Erythroblast (primary cell): ENCODE measurements around the gene DGKI.

Source experiments
- DNase-seq, 2 experiments: peaks; one replicate each; lab custom pipeline; 2025; lab: John Stamatoyannopoulos, UW
- GATA1 ChIP-seq: IDR thresholded peaks from 2 replicates; pipeline ENCODE4 v1.6.1; 2011; ENCODE audit warnings: low read depth, mild to moderate bottlenecking, control low read depth, low read length, moderate library complexity
- POLR2A ChIP-seq: IDR thresholded peaks from 2 replicates; pipeline ENCODE4 v1.6.1; 2011; ENCODE audit warnings: mild to moderate bottlenecking, low read length

Gene DGKI

DNA sequence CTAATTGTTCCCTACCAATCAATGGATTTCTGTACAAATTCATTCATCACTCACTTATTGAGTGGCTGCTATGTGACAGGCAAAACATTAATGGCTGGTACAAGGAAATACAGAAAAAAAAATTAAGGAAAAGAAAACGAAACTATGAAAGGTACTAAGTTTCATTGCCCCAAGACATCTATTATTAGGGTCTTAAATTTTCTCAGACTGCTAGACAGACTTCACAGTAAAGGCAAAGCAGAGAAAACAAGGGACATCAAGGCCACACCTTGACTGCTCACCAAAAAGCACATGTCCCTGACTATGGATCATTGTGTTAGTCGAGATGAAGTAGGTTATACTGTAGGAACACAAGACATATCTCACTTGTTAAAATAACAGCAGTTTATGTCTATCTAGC is 36.5 kb downstream of the DGKI start:
- no peak for DNase-seq
- TF ChIP-seq POLR2A (no peak), GATA1 (no peak)

DNA sequence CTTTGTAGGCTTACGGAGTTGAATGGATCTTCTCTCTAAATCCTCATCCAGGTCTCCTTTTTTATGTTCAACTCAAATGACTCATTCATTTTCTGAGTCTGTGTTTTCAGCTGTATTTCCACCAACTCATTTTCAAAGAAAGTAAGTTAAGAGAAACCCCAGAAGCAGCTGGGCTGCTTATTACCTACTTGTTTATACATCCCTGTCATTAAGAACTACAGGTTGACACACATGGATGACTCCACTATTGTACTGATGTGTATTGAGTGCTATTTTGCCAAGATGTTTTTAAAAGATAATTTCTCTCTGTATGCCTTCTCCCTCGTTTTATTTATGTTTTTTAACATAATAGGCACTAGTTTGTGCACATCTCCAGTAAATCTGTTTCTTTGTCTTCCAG is 41.9 kb downstream of the DGKI start:
- DNase-seq, result no peak
- TF ChIP-seq GATA1 (no peak), POLR2A (no peak)

DNA sequence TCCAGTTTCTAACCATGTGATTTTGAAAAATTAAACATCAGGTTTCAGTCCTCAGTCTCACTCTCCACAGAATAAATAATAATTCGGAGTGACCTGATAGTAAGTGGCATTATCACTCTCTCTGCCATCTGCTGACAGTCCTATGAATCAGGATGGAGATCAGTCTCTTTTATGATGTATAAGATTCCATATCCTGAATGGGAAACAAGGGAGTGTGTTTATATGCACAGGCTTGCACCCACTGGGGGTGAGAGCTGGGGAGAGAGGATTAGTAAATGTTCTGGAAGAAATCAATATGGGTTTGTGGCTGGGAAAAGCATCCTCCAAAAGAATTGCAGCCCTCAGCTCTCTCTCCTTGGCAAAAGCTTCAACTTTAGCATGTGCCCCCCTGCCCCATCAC is 45.3 kb downstream of the DGKI start:
- TF ChIP-seq GATA1, result no peak
- no peak for TF ChIP-seq POLR2A

DNA sequence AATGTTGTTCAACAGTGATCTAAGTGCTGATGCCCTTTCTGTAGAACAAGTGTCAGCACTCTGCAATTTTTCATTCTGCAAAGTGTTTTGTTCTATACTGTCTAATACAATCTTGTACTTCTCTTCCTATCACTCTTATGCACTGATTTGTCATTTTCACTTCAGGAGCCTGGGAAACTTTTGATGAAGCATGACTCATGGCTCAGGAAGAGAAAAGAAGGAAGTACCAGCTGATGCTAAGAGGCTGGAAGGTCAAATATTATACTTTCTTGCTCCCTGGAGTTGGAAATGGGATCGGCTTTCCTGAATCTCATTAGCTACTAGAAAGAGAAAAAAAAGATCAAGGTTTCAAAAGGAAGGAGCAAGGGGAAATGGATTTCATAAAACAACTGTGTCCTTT is 45.8 kb downstream of the DGKI start:
- no peak for DNase-seq
- TF ChIP-seq GATA1, result no peak
- no peak for TF ChIP-seq POLR2A

More for the DNA sequence above, 45.3 kb downstream of the DGKI start:
- DNase-seq, result no peak

DNA sequence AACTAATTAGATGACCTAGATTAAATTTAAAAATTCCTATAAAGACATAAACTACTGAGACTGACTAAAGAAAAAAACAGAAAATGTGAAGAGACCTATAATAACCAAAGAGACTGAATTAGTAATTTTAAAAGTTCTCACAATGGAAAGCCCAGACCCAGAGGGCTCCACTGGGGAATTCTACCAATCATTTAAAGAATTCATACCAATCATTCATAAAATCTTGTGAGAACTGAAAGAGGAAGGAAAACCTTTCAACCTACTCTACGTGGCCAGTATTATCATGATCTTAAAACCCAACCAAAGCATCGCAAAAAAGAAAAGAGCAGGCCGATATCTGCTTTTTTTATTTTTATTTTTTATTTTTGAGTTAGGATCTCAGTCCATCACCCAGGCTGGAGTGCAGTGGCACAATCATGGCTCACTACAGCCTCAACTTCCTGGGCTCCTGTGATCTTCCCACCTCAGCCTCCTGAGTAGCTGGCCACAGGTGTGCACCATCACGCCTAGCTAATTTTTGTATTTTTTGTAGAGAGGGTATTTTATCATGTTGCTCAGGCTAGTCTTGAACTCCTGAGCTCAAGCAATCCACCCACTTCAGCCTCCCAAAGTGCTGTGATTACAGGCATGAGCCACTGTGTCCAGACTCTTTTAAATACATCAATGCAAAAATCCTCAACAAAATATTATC is 48.6 kb downstream of the DGKI start:
- no peak for TF ChIP-seq POLR2A
- TF ChIP-seq GATA1, result no peak
- no peak for DNase-seq

DNA sequence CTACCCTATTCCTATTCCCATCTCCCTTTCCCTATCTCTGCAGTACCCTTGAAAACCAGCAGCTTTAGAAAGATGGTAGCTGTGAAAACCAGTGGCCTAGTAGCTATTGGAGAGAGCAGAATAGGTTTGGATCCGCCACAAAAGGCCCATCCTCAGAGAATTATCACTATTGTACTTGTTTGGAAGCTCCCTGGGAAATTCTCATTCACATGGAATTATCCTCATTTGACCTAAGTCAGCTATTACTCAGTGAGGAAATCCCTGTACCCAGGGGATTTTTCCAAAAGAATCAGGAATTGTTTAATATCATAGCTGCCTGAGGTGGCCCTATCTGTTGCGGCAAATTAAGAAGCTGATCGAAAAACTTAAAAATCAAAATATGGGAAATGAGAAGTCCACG is 51.6 kb downstream of the DGKI start:
- TF ChIP-seq GATA1, result no peak
- no peak for TF ChIP-seq POLR2A
- DNase-seq, result no peak

DNA sequence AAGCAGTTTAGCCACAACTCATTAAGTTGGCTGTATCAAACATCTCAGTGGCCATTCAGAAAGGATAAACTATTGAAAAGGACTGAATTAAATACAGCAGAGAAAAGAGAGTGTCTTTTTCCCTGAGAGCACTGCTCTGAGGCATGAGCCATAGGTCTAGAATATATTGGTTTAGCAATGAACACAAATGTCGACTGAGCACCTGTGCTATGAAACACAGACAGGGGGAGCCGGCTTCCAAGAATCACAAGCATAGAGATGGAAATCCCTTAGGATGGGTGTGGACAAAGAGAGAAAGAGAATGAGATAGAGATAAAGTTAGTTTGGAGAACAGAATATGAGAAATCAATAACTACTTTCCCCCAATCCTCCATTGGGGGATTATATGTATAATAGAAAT is 54.8 kb downstream of the DGKI start:
- TF ChIP-seq POLR2A, result no peak
- TF ChIP-seq GATA1, result no peak

DNA sequence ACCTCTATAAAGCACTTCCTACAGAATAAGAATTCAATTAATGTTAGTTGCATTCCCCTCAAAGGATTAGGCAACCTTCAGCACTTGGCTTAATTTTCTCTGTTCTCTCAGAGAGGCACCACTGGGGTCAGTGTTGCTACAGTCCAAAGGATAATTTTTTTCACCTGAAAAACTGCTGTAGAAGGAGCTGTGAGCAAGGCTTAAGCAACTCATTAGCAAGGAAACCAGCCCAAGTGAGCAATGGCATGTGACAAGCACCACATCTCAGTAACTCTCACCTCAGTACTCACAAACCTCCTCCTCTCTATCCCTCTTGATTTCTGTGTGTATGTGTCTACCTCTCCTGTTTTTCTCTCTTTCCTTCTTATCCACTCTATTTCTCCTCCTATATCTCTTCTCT is 55.9 kb downstream of the DGKI start:
- no peak for TF ChIP-seq GATA1
- no peak for DNase-seq

More for the DNA sequence above, 54.8 kb downstream of the DGKI start:
- DNase-seq, result no peak

DNA sequence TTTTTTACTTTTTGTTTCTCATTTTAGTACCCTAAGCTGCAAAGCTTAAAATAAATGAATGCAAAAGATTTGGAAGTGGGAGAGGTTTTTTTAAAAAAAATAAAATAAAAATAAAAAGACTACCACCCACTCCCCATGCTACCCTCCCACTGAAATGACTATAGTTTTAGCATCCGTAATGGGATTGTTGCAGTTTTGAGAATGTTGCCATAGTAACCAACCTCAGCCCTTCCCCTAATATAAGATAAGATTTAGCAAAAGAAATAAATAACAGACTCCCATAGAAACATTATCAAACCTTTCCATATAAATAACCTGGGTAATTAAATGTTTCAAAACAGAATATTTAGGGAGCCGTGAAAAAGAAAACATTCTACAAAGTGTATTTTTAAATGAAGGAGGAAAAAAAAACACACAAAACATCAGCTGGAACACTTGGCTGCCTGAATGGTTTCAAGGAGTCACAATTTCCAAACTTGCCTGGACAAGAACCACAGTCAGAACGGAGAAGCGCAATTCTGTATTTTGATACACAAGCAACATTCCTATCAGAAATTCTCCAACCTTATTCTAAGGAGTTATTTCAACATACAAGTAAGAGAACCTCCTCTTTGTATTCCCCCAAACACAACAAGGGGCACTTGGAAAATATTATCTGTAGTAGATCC is 57.4 kb downstream of the DGKI start:
- no peak for DNase-seq
- no peak for TF ChIP-seq GATA1
- no peak for TF ChIP-seq POLR2A

DNA sequence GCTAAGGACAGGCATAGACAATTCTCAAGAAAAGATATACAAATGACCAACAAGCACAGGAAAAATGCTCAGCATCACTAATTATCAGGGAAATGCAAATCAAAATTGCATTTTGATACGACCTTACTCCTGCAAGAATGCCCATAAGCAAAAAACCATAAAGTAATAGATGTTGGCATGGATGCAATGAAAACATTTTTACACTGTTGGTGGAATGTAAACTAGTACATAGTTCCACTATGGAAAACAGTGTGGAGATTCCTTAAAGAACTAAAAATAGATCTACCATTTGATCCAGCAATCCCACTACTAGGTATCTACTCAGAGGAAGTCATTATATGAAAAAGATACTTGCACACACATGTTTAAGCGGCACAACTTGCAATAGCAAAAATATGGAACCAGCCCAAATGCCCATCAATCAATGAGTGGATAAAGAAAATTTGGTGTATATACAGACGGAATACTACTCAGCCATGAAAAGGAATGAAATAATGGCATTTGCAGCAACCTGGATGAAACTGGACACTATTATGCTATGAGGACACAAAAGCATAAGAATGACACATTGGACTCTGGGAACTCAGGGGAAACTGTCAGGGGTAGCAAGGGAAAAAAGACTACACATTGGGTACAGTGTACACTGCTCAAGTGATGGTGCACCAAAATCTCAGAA is 59.3 kb downstream of the DGKI start:
- no peak for DNase-seq
- no peak for TF ChIP-seq POLR2A

DNA sequence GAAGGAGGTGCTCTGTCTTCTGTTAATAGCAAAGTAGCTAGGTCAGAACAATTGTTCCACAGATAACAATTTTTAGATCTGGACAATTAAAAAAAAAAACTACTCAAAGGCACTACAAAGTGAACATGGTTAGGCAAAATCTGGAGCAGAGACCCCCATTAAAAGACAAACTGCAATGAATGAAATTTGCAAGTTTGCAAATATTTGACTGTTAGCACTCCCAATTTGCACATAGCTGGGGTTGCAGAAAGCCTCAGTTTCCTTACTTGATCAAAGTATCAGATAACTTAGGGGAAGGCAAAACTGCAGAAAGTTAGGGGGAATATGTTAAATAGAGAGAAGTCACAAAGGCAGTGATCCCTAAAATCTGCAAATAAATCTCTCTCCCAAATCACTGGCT is 68.3 kb downstream of the DGKI start:
- DNase-seq, result no peak
- TF ChIP-seq POLR2A (no peak), GATA1 (no peak)

DNA sequence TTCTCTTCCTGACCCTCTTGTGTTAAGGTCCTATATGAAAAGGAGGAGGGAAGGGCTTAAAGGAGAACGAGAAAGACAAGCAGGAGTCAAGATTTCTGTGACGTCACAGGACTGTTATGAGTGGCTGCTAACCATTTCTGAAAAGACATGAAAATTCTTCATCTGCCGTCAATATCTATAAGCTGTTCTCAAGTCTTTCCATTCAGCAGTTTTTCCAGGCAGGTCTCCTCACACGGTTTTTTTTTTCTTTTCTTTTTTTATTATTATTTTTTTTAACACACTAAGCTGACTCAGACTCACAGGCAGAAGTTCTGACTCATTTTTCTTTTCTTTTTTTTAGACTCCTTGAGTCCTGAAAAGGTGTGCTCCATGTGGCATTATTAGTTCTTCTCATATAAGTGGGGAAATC is 72.0 kb downstream of the DGKI start:
- no peak for DNase-seq
- no peak for TF ChIP-seq POLR2A
- TF ChIP-seq GATA1, result no peak

DNA sequence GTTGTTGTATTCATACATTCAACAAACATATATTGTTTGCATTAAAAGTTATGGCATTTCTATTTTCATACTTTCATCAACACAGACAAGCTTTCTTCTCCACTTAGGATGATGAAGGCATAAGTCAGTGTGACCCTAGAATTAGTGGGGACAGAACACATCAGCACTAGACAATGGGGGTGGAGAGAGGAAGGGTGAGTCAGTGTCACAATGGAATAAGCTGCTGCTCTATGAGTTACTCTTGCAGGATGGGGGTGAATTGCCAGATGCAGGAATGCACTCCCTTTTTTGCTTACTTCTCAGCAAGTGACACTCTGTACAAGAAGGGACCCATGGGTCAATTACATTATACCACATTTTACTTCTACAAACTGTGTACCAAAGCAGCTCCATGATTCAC is 74.0 kb downstream of the DGKI start:
- no peak for DNase-seq

DNA sequence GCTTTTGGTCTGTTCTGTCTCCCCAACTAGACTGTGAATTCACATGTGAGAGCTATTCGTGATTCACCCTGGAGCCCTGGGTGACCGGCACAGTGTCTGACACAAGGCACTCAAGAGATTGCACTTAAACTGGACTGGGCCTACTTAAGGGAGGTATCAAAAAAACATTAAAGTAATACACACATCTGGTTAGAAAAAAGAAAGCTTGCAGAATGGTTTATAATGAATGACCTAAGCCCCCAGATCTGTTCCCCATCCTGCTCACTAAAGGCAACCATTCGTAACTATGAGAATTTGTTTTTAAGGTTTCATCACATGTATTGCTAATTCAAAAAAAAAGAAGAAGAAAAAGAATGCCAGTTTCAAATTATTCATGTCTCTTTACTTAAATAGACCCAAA is 74.5 kb downstream of the DGKI start:
- TF ChIP-seq GATA1, result no peak
- TF ChIP-seq POLR2A, result no peak
- no peak for DNase-seq

More for the DNA sequence above, 74.0 kb downstream of the DGKI start:
- TF ChIP-seq POLR2A, result no peak
- TF ChIP-seq GATA1, result no peak
